Activated gamma-delta T cell treated with anti-CD3 and anti-CD28 coated beads, Interleukin-2, amount 50 U/mL, for 16 hours (primary cell): ENCODE results near the gene MDK.
A peak's percentile ranks its signal among the peaks of the same experiment; 100 is the strongest.
"Not testable (repeated sequence)": the region's sequence is repeated elsewhere in the genome, so short reads cannot be mapped to it uniquely, and the experiment has no call there.

ENCODE experiments used
- DNase-seq: peaks from one replicate; pipeline ENCODE4 v3.0.0-alpha.2; 2020; ENCODE audit warnings: low read depth

The MDK gene

DNA sequence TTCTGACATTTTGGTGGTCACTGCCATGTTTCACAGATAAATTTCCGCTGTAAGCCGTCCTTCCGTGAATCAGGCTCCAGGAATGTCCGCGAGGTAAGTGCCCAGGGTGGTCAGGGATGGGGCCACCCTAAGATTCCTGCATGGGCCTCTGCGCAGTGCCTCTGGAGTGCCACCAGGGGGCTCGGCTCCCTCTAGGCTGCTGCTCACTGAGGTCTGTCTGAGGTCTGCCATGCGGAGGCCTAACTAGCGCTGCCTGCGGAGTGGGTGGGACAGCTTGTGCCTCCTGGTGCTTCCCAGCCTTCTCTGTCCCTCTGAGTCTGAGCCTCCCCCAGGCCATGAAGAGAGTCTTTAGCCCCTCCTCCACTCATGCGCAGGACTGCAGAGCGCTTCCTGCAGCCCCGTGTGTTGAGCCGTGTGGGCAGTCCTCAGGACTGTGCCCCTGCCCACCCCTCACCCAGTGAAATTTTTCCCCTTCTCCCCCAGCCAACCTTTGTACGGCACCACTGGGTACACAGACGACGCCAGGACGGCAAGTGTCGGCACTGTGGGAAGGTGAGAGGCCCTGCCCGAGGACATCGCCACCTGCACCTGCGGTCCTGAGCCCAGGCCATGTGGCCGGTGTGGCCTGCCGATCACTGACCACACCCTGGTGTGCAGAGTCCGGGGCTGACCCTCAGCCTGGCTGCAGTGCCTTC is 11.9 kb upstream of the MDK start:
- DNase-seq = no peak

DNA sequence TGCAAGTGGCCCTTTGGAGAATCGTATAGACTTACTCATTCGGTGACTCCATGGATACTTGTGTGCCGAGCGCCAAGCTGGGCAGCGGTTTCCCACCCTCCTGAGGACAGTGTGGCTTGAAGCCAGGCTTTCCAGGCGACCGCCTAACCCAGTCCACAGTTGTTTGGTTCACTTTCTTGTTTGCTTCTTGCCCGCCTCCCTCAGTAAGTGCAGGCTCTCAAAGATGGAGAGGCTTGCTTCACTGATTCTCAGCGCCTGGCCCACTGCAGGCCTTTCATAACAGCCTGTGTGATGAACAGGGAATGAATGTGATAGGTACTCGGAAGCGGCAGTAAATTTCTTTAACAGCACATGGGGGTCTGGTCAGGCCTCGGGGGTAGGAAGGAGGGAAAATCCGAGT is 11.2 kb upstream of the MDK start:
- no peak for DNase-seq

DNA sequence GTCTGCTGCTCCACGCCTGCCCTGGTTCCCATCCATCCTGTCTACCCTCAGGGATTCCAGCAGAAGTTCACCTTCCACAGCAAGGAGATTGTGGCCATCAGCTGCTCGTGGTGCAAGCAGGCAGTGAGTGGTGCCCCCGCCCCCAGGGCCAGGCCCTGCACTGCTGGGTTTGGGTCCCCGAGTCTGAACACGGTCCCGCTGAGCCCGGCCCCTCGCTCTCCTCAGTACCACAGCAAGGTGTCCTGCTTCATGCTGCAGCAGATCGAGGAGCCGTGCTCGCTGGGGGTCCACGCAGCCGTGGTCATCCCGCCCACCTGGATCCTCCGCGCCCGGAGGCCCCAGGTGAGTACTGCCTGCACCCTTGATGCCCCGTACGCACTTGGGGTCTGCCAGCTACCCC is 10.2 kb upstream of the MDK start:
- DNase-seq = not testable (repeated sequence)

DNA sequence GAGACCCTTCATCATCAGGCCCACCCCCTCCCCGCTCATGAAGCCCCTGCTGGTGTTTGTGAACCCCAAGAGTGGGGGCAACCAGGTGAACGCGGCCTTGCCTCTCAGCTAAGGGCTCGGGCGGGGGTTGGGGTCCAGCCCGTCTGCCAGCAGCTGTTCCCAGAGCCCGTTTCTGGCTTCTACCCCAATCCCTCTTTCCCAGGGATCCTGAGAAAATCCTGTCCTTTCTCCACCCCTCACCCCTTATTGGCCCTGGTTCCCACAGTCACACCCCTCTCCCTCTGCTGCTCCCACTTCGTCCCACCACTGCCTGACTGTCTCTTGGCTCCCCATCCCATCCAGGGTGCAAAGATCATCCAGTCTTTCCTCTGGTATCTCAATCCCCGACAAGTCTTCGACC is 9.4 kb upstream of the MDK start:
- DNase-seq = no peak

DNA sequence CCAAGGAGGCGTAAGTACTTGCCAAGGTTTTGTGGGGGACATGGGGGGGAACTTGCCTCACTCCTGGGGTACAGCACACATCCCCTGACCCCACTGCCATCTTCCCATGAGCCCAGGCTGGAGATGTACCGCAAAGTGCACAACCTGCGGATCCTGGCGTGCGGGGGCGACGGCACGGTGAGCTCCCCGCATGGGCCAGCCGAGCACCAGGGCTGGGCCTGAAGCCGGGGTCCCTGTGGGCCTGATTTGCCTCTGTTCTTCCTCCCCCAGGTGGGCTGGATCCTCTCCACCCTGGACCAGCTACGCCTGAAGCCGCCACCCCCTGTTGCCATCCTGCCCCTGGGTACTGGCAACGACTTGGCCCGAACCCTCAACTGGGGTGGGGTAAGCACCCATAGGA is 9.0 kb upstream of the MDK start:
- not testable (repeated sequence) for DNase-seq

DNA sequence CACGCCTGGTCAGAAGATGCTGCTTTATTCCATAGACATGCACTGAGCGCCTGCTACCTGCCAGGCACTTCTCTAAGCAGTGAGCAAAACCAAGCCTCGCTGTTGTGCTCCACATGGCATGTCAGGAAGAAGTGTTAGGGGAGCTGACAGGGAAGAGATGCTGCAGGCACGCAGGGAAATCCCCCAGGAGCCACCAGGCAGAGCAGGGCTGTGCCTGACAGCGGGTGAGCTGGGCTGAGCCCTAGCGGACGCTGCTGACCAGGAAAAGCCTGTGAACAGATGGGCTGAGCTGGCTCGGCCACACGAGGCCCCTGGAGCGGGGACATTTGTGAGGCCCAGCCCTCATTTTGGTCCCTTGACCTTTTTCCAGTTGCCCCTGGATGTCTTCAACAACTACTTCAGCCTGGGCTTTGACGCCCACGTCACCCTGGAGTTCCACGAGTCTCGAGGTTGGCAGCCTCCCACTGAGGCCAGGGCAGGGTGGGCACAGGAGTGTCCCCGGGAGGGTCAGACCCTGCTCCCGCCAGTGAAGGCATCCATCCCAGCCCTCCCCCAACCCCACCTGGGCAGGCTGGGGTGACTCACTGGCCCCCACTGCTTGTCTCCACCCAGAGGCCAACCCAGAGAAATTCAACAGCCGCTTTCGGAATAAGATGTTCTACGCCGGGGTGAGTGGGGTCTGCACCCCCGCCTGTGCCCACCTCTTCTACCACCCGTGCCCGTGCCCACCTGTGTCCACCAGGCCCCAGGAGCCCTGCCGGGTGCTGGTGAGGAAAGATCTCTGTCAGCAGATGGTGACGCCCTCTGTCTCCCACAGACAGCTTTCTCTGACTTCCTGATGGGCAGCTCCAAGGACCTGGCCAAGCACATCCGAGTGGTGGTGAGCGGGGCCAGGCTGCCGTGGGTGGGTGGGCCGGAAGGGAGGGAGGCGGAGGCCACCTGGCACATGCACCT is 7.4 kb upstream of the MDK start:
- no peak for DNase-seq

DNA sequence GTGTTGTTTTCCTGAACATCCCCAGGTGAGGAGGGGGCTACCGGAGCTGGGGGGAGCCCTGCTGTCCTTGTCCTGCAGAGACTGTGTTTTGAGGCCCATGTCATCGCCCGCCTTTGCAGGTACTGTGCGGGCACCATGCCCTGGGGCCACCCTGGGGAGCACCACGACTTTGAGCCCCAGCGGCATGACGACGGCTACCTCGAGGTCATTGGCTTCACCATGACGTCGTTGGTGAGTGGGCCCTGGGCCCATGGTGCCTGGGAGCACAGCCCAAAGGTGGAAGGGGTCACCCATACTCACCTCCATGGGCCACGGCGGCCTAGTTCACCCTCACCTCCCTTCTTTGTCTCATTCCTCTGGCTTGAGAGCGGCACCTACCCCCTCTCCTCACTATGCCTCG is 6.7 kb upstream of the MDK start:
- no peak for DNase-seq

DNA sequence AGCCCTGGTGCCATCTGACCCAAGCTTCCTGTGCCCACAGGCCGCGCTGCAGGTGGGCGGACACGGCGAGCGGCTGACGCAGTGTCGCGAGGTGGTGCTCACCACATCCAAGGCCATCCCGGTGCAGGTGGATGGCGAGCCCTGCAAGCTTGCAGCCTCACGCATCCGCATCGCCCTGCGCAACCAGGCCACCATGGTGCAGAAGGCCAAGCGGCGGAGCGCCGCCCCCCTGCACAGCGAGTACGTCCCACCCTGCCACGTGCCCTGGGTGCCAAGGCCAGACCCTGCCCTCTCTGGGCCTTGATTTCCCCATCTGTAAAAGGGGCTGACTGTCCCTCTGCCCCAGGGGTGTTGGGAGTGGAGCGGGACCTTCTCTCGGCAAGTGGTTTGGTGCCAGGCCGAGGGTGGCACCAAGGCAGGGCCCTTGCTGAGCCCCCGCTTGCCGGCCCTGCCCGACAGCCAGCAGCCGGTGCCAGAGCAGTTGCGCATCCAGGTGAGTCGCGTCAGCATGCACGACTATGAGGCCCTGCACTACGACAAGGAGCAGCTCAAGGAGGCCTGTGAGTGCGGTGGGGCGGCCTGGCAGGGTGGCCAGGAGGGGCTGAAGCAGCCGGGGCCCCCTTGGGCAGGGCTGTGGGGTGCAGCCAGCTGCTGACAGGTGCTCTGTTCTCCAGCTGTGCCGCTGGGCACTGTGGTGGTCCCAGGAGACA is 5.9 kb upstream of the MDK start:
- DNase-seq = no peak

DNA sequence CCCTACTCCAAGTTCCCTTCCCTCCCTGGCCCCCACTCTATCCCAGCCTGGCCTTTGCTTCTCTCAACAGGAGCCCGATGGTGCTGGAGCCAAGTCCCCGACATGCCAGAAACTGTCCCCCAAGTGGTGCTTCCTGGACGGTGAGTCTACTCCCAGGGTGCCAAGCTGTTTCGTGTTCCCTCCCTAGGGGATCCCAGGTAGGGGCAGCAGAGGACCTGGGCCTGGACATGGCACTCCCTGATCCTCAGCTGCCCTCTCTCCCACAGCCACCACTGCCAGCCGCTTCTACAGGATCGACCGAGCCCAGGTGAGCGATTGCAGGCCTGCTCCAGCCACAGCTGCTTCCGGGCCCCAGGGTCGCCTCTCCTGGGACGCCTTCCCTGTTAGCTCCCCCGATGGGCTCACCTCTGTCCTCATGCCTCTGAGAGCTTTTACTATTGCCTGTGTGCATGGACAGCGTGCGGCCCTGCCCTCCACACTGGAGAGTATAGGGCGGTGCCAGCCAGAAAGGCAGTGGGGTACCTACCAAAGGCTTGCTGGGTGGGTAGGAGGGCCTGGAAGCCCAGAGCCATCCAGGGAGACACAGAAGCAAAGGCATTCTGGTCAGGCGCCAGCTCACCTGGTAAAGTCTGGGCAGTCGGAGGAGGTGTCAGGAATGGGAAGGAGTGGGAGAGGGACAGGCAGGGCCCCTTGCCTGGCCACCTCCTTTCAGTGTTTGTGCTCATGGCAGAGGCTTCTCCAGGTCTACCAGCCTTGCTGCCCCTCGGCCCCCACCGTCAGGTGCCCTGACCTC is 5.0 kb upstream of the MDK start:
- no peak for DNase-seq

DNA sequence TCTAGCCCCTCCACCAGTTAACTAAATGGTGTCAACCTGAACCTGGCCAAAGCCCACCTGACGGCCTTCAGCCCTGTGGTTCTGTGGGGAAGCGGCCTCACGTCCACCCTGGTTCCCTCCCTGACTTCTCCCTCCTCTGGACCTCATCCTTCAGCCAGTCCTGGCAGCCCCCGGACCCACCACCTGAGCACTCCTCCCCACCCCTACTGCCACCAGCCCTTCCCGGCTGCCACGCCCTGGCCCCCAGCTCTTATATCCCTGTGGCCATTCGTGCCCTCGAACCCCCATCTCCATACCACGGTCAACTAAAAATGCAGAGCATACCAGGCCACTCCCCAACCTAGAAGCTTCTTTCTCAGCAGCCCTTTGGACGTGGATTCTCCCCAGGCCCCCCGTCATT is 4.2 kb upstream of the MDK start:
- no peak for DNase-seq

DNA sequence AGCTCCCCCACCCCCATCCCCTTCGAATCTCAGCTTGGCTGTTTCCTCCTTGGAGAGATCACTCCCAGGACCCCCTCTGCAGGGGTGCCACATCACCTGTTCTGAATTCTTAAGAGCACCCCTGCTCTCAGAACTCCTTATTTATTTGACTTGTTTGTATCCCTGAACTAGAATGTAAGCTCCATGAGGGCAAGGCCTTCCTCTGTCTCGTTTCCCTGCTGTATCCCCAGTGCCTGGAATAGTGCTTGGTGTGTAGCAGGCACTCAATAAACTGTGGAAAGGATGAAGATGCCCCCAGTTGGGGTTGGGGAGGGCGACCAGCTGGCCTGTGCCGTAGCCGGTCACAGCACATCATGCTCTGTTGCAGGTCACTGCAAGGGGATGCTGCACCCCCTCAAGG is 3.6 kb upstream of the MDK start:
- DNase-seq = no peak

DNA sequence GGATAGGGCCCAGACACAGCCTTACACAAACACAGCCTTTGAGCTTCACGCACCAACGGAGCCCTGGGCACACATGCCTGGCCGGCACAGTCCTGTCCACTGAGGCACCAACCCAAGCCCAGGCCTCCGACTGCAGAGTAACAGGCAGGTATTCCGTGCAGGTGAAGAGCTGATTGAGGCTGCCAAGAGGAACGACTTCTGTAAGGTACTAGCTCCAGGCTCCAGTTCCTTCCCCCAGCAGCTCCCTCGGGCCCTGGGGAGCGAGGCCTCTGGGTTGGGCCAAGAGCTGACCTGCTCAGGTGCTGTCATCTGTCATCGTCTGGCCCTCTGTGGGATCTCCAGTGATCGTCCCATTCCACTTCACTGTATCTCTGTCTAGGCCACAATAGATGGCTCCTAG is 3.2 kb upstream of the MDK start:
- no peak for DNase-seq

DNA sequence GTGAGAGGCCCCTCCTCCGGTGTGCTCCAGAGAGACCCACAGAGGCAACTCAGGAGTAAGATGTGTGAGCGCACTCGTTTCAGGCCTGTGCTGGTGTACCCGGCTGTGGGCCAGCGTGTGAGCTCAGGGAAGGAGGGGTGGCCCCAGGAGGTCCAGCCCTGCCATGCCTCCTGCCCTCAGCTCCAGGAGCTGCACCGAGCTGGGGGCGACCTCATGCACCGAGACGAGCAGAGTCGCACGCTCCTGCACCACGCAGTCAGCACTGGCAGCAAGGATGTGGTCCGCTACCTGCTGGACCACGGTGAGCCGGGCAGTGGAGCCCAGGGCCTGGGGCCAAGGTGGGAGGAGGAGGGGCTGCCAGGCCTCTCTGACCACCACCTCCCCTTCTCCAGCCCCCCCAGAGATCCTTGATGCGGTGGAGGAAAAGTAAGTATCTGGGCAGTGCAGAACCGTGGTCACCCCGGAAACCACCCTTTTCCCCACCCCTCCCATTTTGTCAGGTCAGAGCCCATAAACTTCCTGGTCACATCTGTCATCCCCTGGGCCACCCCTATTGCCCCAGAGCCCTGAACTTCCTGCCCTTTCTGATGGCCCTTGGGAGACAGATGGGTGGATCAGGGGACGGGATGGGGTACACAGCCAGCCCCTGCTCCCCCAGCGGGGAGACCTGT is 2.5 kb upstream of the MDK start:
- DNase-seq = no peak

DNA sequence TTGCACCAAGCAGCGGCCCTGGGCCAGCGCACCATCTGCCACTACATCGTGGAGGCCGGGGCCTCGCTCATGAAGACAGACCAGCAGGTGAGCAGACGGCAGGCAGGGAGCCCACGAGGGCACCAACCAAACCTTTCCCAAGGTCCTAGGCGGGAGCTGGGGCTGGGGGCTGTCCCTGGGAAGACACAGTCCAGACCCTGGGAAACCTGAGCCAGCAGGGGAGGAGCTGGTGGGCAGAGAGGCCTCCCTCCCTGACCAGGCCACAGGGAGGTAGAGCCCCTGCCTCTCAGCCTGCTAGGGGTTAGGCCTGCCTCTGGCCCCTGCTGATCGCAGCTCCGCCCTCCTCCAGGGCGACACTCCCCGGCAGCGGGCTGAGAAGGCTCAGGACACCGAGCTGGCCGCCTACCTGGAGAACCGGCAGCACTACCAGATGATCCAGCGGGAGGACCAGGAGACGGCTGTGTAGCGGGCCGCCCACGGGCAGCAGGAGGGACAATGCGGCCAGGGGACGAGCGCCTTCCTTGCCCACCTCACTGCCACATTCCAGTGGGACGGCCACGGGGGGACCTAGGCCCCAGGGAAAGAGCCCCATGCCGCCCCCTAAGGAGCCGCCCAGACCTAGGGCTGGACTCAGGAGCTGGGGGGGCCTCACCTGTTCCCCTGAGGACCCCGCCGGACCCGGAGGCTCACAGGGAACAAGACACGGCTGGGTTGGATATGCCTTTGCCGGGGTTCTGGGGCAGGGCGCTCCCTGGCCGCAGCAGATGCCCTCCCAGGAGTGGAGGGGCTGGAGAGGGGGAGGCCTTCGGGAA is 1.8 kb upstream of the MDK start:
- not testable (repeated sequence) for DNase-seq

DNA sequence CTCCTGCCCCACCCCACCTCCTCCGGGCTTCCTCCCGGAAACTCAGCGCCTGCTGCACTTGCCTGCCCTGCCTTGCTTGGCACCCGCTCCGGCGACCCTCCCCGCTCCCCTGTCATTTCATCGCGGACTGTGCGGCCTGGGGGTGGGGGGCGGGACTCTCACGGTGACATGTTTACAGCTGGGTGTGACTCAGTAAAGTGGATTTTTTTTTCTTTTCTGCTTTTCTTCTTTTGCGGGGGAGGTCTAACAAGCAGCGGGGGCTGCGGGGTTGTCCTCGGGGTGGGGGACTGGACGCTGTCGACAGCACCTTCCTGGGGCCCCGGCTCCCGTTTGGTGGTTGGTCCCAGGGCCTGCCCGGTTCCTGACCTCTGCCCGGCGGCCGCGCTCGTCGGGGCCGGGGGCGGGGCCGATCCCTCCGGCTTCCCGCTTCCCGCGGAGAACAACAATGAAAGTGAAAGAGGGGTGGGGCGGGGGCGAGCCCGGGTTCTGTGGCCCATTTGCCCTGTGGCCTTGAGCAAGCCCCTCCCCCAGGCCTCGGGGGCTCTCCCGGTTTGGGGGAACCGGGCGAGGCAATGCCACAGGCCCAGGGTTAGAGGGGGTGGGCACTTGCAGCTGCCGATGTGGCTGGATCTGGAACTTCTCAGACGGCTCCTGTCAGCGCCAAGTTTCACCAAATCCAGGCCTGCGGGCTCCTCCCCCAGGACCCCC is 975 bp upstream of the MDK start:
- DNase-seq = peak; percentile 38

DNA sequence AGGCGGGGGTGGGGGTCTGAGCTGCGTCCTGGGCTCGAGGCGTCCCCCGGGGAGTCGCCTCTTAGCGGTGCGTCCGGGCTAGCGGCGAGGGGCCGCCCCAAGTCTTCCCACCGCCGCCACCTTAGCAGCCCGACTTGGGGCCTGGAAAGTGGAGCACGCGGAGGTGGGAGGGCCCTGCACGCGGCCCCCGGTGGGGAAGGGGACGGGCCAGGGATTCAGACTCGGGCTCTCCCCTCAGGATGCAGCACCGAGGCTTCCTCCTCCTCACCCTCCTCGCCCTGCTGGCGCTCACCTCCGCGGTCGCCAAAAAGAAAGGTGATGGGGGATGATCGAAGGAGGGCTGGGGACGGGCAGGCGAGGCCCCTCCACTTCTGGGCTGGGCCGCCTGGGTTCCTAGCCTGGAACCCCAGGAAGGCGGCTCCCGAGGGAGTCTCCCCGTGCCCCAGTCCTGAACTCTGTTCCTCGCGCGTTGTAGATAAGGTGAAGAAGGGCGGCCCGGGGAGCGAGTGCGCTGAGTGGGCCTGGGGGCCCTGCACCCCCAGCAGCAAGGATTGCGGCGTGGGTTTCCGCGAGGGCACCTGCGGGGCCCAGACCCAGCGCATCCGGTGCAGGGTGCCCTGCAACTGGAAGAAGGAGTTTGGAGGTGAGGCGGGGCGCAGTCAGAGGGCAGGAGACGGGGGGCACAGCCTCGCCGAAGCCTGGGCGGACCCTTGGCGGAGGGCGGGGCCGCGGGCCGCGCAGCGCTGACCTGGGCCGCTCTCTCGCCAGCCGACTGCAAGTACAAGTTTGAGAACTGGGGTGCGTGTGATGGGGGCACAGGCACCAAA is 563 bp downstream of the MDK start:
- DNase-seq = no peak

DNA sequence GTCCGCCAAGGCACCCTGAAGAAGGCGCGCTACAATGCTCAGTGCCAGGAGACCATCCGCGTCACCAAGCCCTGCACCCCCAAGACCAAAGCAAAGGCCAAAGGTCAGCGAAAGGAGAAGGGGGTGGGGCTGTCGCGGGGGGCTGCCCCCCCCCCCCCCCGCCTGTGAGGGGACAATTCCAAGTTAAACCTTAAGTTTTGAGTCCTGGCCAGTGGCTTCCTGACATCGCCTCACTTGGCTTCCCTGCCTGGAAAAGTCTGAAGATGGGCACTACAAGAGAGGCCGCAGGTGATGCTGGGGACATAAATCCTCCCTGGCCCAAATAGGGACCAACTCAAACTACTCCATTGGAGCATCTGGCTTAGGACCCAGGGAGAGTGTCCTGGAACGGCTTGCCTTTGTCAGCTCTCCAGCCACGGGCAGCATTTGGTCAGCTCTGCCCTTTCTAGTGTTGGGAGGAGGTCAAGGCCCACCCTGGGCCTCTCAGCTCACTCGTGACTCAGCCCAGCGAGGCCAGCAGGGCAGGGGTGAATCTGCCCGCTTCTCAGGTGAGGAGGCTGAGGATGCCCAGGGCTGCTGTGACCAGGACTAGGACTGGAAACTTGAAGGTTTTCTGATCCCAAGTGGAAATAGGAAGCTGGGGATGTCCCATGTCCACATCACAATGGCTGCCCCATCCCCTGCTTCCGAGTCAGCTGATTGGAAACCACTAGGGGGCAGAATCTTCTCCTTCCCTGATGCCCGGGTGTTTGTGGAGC is 1.4 kb downstream of the MDK start:
- DNase-seq = no peak

DNA sequence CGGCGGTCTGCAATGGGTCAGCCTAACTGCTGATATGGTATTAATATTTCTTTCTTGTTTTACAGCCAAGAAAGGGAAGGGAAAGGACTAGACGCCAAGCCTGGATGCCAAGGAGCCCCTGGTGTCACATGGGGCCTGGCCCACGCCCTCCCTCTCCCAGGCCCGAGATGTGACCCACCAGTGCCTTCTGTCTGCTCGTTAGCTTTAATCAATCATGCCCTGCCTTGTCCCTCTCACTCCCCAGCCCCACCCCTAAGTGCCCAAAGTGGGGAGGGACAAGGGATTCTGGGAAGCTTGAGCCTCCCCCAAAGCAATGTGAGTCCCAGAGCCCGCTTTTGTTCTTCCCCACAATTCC is 1.9 kb downstream of the MDK start:
- no peak for DNase-seq
